Measurements from ENCODE around the gene POLR1A. TPM values are rescaled to one million over a fixed set of nuclear protein-coding genes. Genes with fewer than 3 reads are reported as not detected.

Gene POLR1A
- total and polyA plus RNA-seq, 2 of the 8 experiments (the other 6 are each of a cell fraction or from before 2014, with no cell fraction given): 8.9 to 58.1 TPM

DNA sequence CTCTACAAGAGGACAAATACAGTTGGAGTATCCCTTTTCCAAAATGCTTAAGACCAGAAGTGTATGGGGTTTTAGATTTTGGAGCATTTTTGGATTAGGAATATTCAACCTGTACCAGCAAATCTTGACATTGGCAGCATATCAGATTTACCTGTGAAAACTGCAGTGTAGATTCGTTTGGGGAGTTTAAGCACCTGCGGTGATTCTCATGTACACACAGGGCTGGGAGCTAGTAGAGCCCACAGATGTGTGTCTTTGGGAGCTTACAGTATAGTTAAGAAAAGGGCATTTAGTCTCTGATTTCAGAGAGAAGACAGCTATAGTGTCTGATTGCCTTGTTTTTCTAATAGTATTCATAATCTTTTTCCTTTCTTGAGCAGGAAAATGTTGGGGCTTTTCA lies 30.5 kb upstream of the POLR1A start (continued):
- TF ChIP-seq, protein P1, sequence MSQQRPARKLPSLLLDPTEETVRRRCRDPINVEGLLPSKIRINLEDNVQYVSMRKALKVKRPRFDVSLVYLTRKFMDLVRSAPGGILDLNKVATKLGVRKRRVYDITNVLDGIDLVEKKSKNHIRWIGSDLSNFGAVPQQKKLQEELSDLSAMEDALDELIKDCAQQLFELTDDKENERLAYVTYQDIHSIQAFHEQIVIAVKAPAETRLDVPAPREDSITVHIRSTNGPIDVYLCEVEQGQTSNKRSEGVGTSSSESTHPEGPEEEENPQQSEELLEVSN (IDR thresholded peaks at IDR 0.05): no peak
- TF ChIP-seq SIX5 (IDR thresholded peaks at IDR 0.05; ENCODE audit: low read depth, low read length) (no peak), SUZ12 (IDR thresholded peaks at IDR 0.05; ENCODE audit: low read length) (no peak), BACH1 (IDR thresholded peaks at IDR 0.05; ENCODE audit: low read length) (no peak), CEBPB (IDR thresholded peaks at IDR 0.05; ENCODE audit: low read depth, low read length) (no peak), GABPA (IDR thresholded peaks at IDR 0.05; ENCODE audit: borderline replicate concordance, insufficient read depth, low read length) (no peak), SP2 (IDR thresholded peaks at IDR 0.05; ENCODE audit: low read length) (no peak)
- TF ChIP-seq, protein P2, sequence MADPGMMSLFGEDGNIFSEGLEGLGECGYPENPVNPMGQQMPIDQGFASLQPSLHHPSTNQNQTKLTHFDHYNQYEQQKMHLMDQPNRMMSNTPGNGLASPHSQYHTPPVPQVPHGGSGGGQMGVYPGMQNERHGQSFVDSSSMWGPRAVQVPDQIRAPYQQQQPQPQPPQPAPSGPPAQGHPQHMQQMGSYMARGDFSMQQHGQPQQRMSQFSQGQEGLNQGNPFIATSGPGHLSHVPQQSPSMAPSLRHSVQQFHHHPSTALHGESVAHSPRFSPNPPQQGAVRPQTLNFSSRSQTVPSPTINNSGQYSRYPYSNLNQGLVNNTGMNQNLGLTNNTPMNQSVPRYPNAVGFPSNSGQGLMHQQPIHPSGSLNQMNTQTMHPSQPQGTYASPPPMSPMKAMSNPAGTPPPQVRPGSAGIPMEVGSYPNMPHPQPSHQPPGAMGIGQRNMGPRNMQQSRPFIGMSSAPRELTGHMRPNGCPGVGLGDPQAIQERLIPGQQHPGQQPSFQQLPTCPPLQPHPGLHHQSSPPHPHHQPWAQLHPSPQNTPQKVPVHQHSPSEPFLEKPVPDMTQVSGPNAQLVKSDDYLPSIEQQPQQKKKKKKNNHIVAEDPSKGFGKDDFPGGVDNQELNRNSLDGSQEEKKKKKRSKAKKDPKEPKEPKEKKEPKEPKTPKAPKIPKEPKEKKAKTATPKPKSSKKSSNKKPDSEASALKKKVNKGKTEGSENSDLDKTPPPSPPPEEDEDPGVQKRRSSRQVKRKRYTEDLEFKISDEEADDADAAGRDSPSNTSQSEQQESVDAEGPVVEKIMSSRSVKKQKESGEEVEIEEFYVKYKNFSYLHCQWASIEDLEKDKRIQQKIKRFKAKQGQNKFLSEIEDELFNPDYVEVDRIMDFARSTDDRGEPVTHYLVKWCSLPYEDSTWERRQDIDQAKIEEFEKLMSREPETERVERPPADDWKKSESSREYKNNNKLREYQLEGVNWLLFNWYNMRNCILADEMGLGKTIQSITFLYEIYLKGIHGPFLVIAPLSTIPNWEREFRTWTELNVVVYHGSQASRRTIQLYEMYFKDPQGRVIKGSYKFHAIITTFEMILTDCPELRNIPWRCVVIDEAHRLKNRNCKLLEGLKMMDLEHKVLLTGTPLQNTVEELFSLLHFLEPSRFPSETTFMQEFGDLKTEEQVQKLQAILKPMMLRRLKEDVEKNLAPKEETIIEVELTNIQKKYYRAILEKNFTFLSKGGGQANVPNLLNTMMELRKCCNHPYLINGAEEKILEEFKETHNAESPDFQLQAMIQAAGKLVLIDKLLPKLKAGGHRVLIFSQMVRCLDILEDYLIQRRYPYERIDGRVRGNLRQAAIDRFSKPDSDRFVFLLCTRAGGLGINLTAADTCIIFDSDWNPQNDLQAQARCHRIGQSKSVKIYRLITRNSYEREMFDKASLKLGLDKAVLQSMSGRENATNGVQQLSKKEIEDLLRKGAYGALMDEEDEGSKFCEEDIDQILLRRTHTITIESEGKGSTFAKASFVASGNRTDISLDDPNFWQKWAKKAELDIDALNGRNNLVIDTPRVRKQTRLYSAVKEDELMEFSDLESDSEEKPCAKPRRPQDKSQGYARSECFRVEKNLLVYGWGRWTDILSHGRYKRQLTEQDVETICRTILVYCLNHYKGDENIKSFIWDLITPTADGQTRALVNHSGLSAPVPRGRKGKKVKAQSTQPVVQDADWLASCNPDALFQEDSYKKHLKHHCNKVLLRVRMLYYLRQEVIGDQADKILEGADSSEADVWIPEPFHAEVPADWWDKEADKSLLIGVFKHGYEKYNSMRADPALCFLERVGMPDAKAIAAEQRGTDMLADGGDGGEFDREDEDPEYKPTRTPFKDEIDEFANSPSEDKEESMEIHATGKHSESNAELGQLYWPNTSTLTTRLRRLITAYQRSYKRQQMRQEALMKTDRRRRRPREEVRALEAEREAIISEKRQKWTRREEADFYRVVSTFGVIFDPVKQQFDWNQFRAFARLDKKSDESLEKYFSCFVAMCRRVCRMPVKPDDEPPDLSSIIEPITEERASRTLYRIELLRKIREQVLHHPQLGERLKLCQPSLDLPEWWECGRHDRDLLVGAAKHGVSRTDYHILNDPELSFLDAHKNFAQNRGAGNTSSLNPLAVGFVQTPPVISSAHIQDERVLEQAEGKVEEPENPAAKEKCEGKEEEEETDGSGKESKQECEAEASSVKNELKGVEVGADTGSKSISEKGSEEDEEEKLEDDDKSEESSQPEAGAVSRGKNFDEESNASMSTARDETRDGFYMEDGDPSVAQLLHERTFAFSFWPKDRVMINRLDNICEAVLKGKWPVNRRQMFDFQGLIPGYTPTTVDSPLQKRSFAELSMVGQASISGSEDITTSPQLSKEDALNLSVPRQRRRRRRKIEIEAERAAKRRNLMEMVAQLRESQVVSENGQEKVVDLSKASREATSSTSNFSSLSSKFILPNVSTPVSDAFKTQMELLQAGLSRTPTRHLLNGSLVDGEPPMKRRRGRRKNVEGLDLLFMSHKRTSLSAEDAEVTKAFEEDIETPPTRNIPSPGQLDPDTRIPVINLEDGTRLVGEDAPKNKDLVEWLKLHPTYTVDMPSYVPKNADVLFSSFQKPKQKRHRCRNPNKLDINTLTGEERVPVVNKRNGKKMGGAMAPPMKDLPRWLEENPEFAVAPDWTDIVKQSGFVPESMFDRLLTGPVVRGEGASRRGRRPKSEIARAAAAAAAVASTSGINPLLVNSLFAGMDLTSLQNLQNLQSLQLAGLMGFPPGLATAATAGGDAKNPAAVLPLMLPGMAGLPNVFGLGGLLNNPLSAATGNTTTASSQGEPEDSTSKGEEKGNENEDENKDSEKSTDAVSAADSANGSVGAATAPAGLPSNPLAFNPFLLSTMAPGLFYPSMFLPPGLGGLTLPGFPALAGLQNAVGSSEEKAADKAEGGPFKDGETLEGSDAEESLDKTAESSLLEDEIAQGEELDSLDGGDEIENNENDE (IDR thresholded peaks at IDR 0.05; ENCODE audit: insufficient replicate concordance, low read length): no peak

Data from H1 (cell line).